HepG2 (cell line): ENCODE data around the gene TMEM225B. TPM values are rescaled to one million over a fixed set of nuclear protein-coding genes. Genes with fewer than 3 reads are reported as not detected.

Experiments
- ELK4 ChIP-seq: sonication (generic); formaldehyde crosslinking; IDR thresholded peaks from 2 replicates; pipeline ENCODE4 v1.9.0; 2021; ENCODE audit warnings: missing genetic modification reagents, borderline replicate concordance
- GRHL1 ChIP-seq: sonication (generic); formaldehyde crosslinking; conservative IDR thresholded peaks from 2 replicates; pipeline ENCODE4 v1.8.0; 2022; ENCODE audit warnings: missing genetic modification reagents
- HNF1A ChIP-seq, 2 experiments: sonication (generic) in 1 of 2; formaldehyde crosslinking in 1 of 2; IDR thresholded peaks; 2 replicates each; pipeline versions ENCODE4 v1.4.0 to v1.6.1; 2016 to 2020; ENCODE audit warnings: borderline replicate concordance in 1 of 2, low read depth in 1 of 2, mild to moderate bottlenecking in 1 of 2, missing genetic modification reagents in 1 of 2
- KDM4B ChIP-seq: sonication (generic); formaldehyde crosslinking; IDR thresholded peaks from 2 replicates; pipeline ENCODE4 v1.4.0; 2020; ENCODE audit warnings: missing genetic modification reagents
- MLLT10 ChIP-seq: sonication (generic); formaldehyde crosslinking; IDR thresholded peaks from 2 replicates; pipeline ENCODE4 v1.4.0; 2020; ENCODE audit warnings: missing genetic modification reagents
- NFE2L1 ChIP-seq: sonication (generic); formaldehyde crosslinking; IDR thresholded peaks from 2 replicates; pipeline ENCODE4 v1.4.0; 2020; ENCODE audit warnings: missing genetic modification reagents, mild to moderate bottlenecking, borderline replicate concordance
- PREB ChIP-seq: sonication (generic); formaldehyde crosslinking; IDR thresholded peaks from 2 replicates; pipeline ENCODE4 v1.4.0; 2020; ENCODE audit warnings: missing genetic modification reagents
- RBM39 ChIP-seq: fragments of 200-400 bp; formaldehyde crosslinking; IDR thresholded peaks from one replicate; pipeline ENCODE4 v1.6.1; 2018; ENCODE audit warnings: antibody characterized with exemption, mild to moderate bottlenecking, low read depth, low read length; ENCODE audit not compliant: poor library complexity, severe bottlenecking
- TFAP4 ChIP-seq: sonication (generic); IDR thresholded peaks from 2 replicates; pipeline ENCODE4 v1.6.1; 2016; ENCODE audit warnings: low read depth, borderline replicate concordance
- TGIF2 ChIP-seq: IDR thresholded peaks from 2 replicates; pipeline ENCODE4 v1.6.1; 2016; ENCODE audit warnings: control low read depth, missing compliant biosample characterization
- ZBTB3 ChIP-seq: sonication (generic); formaldehyde crosslinking; IDR thresholded peaks from 2 replicates; pipeline ENCODE4 v1.4.0; 2020; ENCODE audit warnings: low read depth, mild to moderate bottlenecking, moderate library complexity, missing genetic modification reagents, borderline replicate concordance
- ZBTB38 ChIP-seq: sonication (generic); formaldehyde crosslinking; IDR thresholded peaks from 2 replicates; pipeline ENCODE4 v1.5.1; 2020; ENCODE audit warnings: mild to moderate bottlenecking, missing genetic modification reagents
- ZFY ChIP-seq: sonication (generic); formaldehyde crosslinking; IDR thresholded peaks from 2 replicates; pipeline ENCODE4 v1.4.0; 2020; ENCODE audit warnings: missing genetic modification reagents
- ZMAT5 ChIP-seq: sonication (generic); formaldehyde crosslinking; IDR thresholded peaks from 2 replicates; pipeline ENCODE4 v1.5.0; 2020; ENCODE audit warnings: mild to moderate bottlenecking, low read depth, missing genetic modification reagents, borderline replicate concordance
- ZNF232 ChIP-seq: sonication (generic); formaldehyde crosslinking; IDR thresholded peaks from 2 replicates; pipeline ENCODE4 v1.4.0; 2020; ENCODE audit warnings: missing genetic modification reagents, borderline replicate concordance
- ZNF251 ChIP-seq: sonication (generic); formaldehyde crosslinking; IDR thresholded peaks from 2 replicates; pipeline ENCODE4 v1.9.0; 2021; ENCODE audit warnings: mild to moderate bottlenecking, missing genetic modification reagents
- ZNF564 ChIP-seq: sonication (generic); formaldehyde crosslinking; IDR thresholded peaks from 2 replicates; pipeline ENCODE4 v1.8.1; 2023; ENCODE audit warnings: mild to moderate bottlenecking, missing genetic modification reagents
- ZNF616 ChIP-seq: sonication (generic); formaldehyde crosslinking; IDR thresholded peaks from 2 replicates; pipeline ENCODE4 v1.5.0; 2020; ENCODE audit warnings: low read depth, mild to moderate bottlenecking, missing genetic modification reagents
- ZNF713 ChIP-seq: sonication (generic); formaldehyde crosslinking; IDR thresholded peaks from 2 replicates; pipeline ENCODE4 v1.4.0; 2020; ENCODE audit warnings: mild to moderate bottlenecking, missing genetic modification reagents
- polyA plus RNA-seq, 8 experiments: library from polyadenylated mRNA; depleted of rRNA in 3 of 8; stranded (reverse) in 7 of 8; unstranded in 1 of 8; fragments of >200 nt; fragmentation: Illumina TruSeq in 4 of 8; extraction: Trizol in 4 of 8; gene quantifications; 2 replicates each; pipeline versions ENCODE4 v1.2.1 to v1.2.3, GENCODE V29; 2011 to 2016; ENCODE audit warnings: low read depth in 4 of 8, missing spikeins in 1 of 8, mixed read lengths in 1 of 8; ENCODE audit not compliant: insufficient read depth in 1 of 8
- total RNA-seq, 5 experiments: library from RNA; depleted of rRNA; stranded (reverse); fragments of >200 nt; fragmentation: Illumina TruSeq; extraction: Trizol; gene quantifications; 2 replicates each; pipeline ENCODE4 v1.2.3, GENCODE V29; 2016; ENCODE audit warnings: low read depth in 1 of 5

TMEM225B gene
- total and polyA plus RNA-seq, 2 of the 13 experiments (the other 11 are each of a cell fraction or from before 2014, with no cell fraction given) = 0.78 to 0.95 TPM

GRCh38 chr7:99551767-99552463 is 46.2 kb upstream of the TMEM225B start, which contains the start of gene FAM200A (continued):
- TF ChIP-seq MLLT10 (no peak), TFAP4 (no peak), RBM39 (no peak), ZNF564 (no peak), GRHL1 (CRISPR knock-in tag) (no peak), NFE2L1 (CRISPR knock-in tag) (no peak), ZFY (CRISPR knock-in tag) (peak; percentile 78), TGIF2 (CRISPR knock-in tag) (peak; percentile 83), ZNF713 (CRISPR knock-in tag) (no peak), PREB (CRISPR knock-in tag) (no peak), ELK4 (CRISPR knock-in tag) (no peak), ZMAT5 (CRISPR knock-in tag) (no peak), ZBTB3 (CRISPR knock-in tag) (no peak), KDM4B (CRISPR knock-in tag) (peak; percentile 52; the same call in 1 of the 2 replicates), ZNF232 (CRISPR knock-in tag) (no peak), HNF1A (IDR thresholded peaks at IDR 0.05; ENCODE audit: low read depth) (no peak), HNF1A (CRISPR knock-in tag; IDR thresholded peaks at IDR 0.05; ENCODE audit: borderline replicate concordance) (no peak), ZNF251 (CRISPR knock-in tag) (no peak), ZNF616 (0 out of 2 replicates have a peak, but pooled peaks have one; percentile 61), ZBTB38 (CRISPR knock-in tag) (no peak; the same call in 1 of the 2 replicates)
